Spinal cord (tissue), 10 donors: ENCODE data around the gene C21orf91. TPM values are rescaled to one million over a fixed set of nuclear protein-coding genes. Genes with fewer than 3 reads are reported as not detected.

Experiments used
- DNase-seq, 6 donors: peaks; one replicate each; pipeline versions ENCODE4 v3.0.0 to v3.0.0-alpha.2; 2013 to 2015; ENCODE audit warnings: low spot score in 6 of 6, low read depth in 4 of 6
- H3K27ac ChIP-seq: one replicate; pipeline ENCODE4 v1.5.1; 2013; ENCODE audit warnings: low read depth, low read length, control low read depth
- H3K27me3 ChIP-seq: one replicate; pipeline ENCODE4 v1.6.1; 2013; ENCODE audit warnings: low read length; ENCODE audit not compliant: control insufficient read depth, insufficient read depth
- H3K36me3 ChIP-seq: one replicate; pipeline ENCODE4 v1.6.1; 2013; ENCODE audit warnings: low read length; ENCODE audit not compliant: control insufficient read depth, insufficient read depth
- H3K4me1 ChIP-seq: one replicate; pipeline ENCODE4 v1.6.1; 2013; ENCODE audit warnings: low read length; ENCODE audit not compliant: control insufficient read depth, insufficient read depth
- H3K4me3 ChIP-seq: one replicate; pipeline ENCODE4 v1.5.1; 2013; ENCODE audit warnings: low read depth, low read length, control low read depth
- H3K9me3 ChIP-seq: one replicate; pipeline ENCODE4 v1.6.1; 2013; ENCODE audit warnings: low read length; ENCODE audit not compliant: control insufficient read depth, insufficient read depth
- WGBS: methylation state at CpG from one replicate; pipeline ENCODE4 v1.1.5; 2013; ENCODE audit warnings: missing lambda C conversion rate; ENCODE audit not compliant: insufficient coverage; 5-methylcytosine and 5-hydroxymethylcytosine counted together
- polyA plus RNA-seq, 2 donors: library from polyadenylated mRNA; unstranded; fragments of 120-200 nt; gene quantifications; one replicate each; pipeline ENCODE4 v1.2.1, GENCODE V29; 2013; ENCODE audit not compliant: insufficient read length in 2 of 2
- total RNA-seq, 2 donors: library from RNA; depleted of rRNA in 1 of 2; stranded (reverse); fragments of 120-200 nt in 1 of 2; fragments of >200 nt in 1 of 2; gene quantifications; one replicate each; pipeline versions ENCODE4 v1.2.3 to v1.2.4, GENCODE V29; 2013 to 2014
- donor health status: healthy.

The C21orf91 gene
- total and polyA plus RNA-seq, 4 donors, result 8.6 to 21.7 (median 14.3) TPM

- no peaks in the 10 kb centered on the region for H3K9me3 ChIP-seq
- H3K27me3 ChIP-seq, result no peaks in the 10 kb centered on the region
- no peaks in the 10 kb centered on the region for H3K4me1 ChIP-seq
- no CpG with 5 or more reads among the region's 3 CpGs for WGBS
- H3K4me3 ChIP-seq, result no peak overlapping the region
- H3K36me3 ChIP-seq, result no peaks in the 10 kb centered on the region
- no peak overlapping the region for H3K27ac ChIP-seq
- DNase-seq, result no peak
These were observed 30.1 kb downstream of the C21orf91 start for GRCh38 chr21:17789069-17789468.

GRCh38 chr21:17786851-17787181 lies 32.3 kb downstream of the C21orf91 start:
- no peaks in the 10 kb centered on the region for H3K9me3 ChIP-seq
- DNase-seq, result no peak
- H3K36me3 ChIP-seq, result no peaks in the 10 kb centered on the region
- WGBS, result no CpG with 5 or more reads among the region's 2 CpGs
- H3K4me3 ChIP-seq, result no peak overlapping the region
- H3K27me3 ChIP-seq, result no peaks in the 10 kb centered on the region
- H3K27ac ChIP-seq, result no peak overlapping the region
- no peaks in the 10 kb centered on the region for H3K4me1 ChIP-seq

GRCh38 chr21:17786071-17786850 lies 32.9 kb downstream of the C21orf91 start:
- Histone ChIP-seq H3K4me3 (no peak overlapping the region), H3K27me3 (no peaks in the 10 kb centered on the region), H3K36me3 (no peaks in the 10 kb centered on the region), H3K27ac (no peak overlapping the region), H3K4me1 (no peaks in the 10 kb centered on the region), H3K9me3 (no peaks in the 10 kb centered on the region)
- 88% methylated on average over 6 of the region's 8 CpGs for WGBS
- DNase-seq, result no peak

GRCh38 chr21:17785403-17785788 lies 33.8 kb downstream of the C21orf91 start:
- Histone ChIP-seq H3K27me3 (no peaks in the 10 kb centered on the region), H3K4me3 (no peak overlapping the region), H3K4me1 (no peaks in the 10 kb centered on the region), H3K9me3 (no peaks in the 10 kb centered on the region), H3K36me3 (no peaks in the 10 kb centered on the region), H3K27ac (no peak overlapping the region)
- DNase-seq, result no peak
- 89% methylated on average over 2 of the region's 2 CpGs for WGBS

GRCh38 chr21:17784604-17785402 lies 34.4 kb downstream of the C21orf91 start:
- 80% methylated on average over 6 of the region's 6 CpGs for WGBS
- no peaks in the 10 kb centered on the region for H3K36me3 ChIP-seq
- H3K9me3 ChIP-seq, result no peaks in the 10 kb centered on the region
- H3K4me1 ChIP-seq, result no peaks in the 10 kb centered on the region
- no peaks in the 10 kb centered on the region for H3K27me3 ChIP-seq
- DNase-seq, result no peak
- no peak overlapping the region for H3K4me3 ChIP-seq
- H3K27ac ChIP-seq, result no peak overlapping the region

GRCh38 chr21:17784180-17784598 lies 35.0 kb downstream of the C21orf91 start:
- H3K4me1 ChIP-seq, result no peaks in the 10 kb centered on the region
- WGBS, result 86% methylated on average over 2 of the region's 5 CpGs
- no peaks in the 10 kb centered on the region for H3K27me3 ChIP-seq
- no peak overlapping the region for H3K4me3 ChIP-seq
- no peaks in the 10 kb centered on the region for H3K9me3 ChIP-seq
- H3K36me3 ChIP-seq, result no peaks in the 10 kb centered on the region
- no peak overlapping the region for H3K27ac ChIP-seq
- no peak for DNase-seq

- Histone ChIP-seq H3K4me1 (no peaks in the 10 kb centered on the region), H3K9me3 (no peaks in the 10 kb centered on the region), H3K27me3 (no peaks in the 10 kb centered on the region), H3K27ac (no peak overlapping the region), H3K4me3 (no peak overlapping the region), H3K36me3 (no peaks in the 10 kb centered on the region)
- DNase-seq, result no peak
- WGBS, result no CpG with 5 or more reads among the region's 2 CpGs
These were observed 35.5 kb downstream of the C21orf91 start for GRCh38 chr21:17783481-17784179.

GRCh38 chr21:17783003-17783402 lies 36.2 kb downstream of the C21orf91 start:
- Histone ChIP-seq H3K27me3 (no peaks in the 10 kb centered on the region), H3K36me3 (no peaks in the 10 kb centered on the region), H3K9me3 (no peaks in the 10 kb centered on the region), H3K4me1 (no peaks in the 10 kb centered on the region), H3K27ac (no peak overlapping the region), H3K4me3 (no peak overlapping the region)
- WGBS, result 94% methylated on average over 3 of the region's 3 CpGs
- DNase-seq, result no peak

GRCh38 chr21:17782051-17782450 lies 37.1 kb downstream of the C21orf91 start:
- Histone ChIP-seq H3K27ac (no peak overlapping the region), H3K36me3 (no peaks in the 10 kb centered on the region), H3K4me3 (no peak overlapping the region), H3K27me3 (no peaks in the 10 kb centered on the region), H3K4me1 (no peaks in the 10 kb centered on the region), H3K9me3 (no peaks in the 10 kb centered on the region)
- DNase-seq, result no peak
- WGBS, result no CpG with 5 or more reads among the region's 1 CpG
